ENCODE data around the gene PPP6R2.

DNA sequence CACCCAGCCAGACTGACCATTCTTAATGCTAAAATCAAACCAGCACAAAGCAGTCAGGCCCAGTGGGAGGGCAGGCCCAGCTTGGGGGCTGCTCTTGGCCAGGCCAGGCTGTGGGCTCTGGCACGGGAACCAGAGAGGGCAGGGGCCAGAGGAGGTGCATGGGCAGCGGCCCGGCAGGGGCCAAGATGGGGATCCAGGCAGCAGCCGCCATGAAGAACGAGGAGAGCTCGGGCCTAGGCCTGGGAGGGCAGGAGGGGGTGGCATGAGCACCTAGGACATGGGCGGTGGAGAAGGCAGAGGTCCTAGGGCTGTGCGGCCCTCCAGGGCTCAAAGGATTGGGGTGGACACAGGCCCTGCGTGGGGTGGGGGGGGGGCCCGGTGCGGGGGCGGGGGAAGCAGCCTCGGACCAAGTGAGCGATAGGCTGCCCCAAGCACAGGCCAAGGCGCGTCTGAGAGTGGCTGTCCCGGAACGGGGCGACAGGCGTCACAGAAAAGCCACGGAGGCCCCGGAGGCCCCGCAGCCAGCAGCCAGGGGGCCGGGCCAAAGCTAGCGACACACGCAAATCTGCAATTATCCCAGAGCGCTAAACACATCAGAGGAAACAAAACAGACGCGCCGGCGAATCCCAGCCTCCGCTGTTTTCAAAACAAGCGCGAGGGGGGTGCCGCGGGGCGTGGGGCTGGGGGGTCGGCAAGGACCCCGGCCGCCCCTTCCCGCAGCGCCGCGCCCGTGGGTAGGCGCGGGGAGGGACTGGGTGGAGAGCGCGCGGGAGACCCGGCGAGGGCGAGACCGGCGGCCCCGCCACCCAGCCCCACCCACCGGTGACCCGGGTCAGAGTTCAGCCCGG is 44.0 kb upstream of the PPP6R2 start:
- TF ChIP-seq, protein P1, sequence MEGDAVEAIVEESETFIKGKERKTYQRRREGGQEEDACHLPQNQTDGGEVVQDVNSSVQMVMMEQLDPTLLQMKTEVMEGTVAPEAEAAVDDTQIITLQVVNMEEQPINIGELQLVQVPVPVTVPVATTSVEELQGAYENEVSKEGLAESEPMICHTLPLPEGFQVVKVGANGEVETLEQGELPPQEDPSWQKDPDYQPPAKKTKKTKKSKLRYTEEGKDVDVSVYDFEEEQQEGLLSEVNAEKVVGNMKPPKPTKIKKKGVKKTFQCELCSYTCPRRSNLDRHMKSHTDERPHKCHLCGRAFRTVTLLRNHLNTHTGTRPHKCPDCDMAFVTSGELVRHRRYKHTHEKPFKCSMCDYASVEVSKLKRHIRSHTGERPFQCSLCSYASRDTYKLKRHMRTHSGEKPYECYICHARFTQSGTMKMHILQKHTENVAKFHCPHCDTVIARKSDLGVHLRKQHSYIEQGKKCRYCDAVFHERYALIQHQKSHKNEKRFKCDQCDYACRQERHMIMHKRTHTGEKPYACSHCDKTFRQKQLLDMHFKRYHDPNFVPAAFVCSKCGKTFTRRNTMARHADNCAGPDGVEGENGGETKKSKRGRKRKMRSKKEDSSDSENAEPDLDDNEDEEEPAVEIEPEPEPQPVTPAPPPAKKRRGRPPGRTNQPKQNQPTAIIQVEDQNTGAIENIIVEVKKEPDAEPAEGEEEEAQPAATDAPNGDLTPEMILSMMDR (conservative IDR thresholded peaks at IDR 0.05; ENCODE audit: low read length): no peak
- no peak for TF ChIP-seq EZH2phosphoT487 (IDR thresholded peaks at IDR 0.05; ENCODE audit: borderline replicate concordance, low read depth, low read length)
